GM19193 (cell line): ENCODE measurements around the gene HLTF.

Source experiments
- POLR2A ChIP-seq: IDR thresholded peaks from 4 replicates; pipeline ENCODE4 v1.6.1; 2011; ENCODE audit not compliant: insufficient read depth, insufficient read length; ENCODE audit errors: extremely low read depth

HLTF gene

DNA sequence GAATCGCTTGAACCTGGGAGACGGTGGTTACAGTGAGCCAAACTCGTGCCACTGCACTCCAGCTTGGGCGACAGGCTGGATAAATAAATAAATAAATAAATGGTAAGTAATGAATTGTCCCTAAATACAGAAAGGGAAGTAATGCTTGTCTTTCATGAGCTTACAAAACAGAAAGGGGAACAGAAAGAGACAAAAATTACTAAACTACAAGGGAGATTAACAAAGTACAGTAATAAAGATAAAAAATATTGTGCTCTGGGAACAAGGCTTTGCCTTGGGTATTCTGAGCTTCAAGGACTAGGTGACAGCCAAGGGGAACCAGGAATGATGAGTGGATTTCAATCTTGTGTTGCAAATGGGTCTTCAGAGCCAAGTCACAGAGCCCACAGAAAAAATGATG lies 9.2 kb upstream of the HLTF start:
- TF ChIP-seq POLR2A, result no peak

GRCh38 chr3:149091983-149092382 lies 5.7 kb upstream of the HLTF start:
- TF ChIP-seq POLR2A, result no peak

DNA sequence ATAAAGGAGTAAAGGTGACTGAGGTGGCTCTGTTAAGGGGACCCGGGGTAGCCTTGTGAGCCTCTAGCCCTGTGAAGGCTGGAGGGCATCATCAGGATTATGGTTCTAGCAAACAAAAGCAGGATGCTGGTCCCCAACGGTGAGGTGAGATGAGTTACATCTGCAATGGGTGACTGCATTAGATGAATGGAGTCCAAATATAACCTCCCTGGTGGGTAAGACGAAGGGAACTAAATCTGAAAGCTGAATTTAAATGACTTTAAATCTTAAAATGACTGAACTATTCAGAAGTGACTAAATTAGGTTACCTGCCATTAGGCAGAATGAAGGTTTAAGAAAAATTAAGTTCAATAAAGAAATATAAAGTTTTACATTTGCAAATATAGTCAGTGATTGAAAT lies 4.6 kb upstream of the HLTF start:
- TF ChIP-seq POLR2A, result no peak

DNA sequence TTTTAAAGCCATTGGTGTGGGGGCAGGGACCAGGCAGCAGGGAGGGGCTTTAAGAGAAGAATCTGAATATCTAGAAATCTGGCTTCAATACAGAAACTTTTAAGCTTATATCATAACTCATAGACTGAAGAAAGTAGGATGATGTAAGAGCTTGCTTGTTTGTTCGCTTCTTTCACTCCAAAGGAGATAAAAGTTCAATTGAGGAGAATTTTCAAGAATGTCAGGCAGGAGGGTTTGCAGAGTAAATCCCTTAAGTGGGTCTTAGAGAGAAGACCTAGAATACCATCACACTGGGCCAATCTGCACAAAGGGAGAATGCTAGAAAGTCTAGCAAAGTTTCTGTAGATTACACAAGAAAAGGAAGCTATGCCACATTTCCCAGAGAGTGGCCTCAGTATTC lies 4.1 kb upstream of the HLTF start:
- no peak for TF ChIP-seq POLR2A

GRCh38 chr3:149089395-149089794 lies 3.1 kb upstream of the HLTF start:
- TF ChIP-seq POLR2A, result no peak

DNA sequence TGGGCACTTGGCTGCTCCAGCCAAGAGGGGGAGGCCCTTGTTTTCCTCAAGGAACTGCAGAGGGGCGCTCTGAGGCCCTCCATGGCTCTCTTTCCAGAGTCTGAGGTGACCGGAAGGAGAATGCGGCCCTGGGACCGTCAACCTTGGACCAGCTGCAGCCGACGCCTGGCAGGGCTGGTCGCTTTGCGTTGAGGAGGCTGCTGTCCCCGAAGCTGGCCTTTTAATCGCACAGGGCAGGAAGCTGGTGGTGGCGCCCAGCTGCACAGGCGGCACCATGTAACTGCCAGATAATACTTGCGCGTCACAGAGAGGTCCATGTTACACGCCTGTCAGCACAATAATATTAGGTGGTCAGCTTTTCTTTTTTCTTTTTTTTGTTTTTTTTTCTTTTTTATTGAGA lies 875 bp upstream of the HLTF start:
- no peak for TF ChIP-seq POLR2A

DNA sequence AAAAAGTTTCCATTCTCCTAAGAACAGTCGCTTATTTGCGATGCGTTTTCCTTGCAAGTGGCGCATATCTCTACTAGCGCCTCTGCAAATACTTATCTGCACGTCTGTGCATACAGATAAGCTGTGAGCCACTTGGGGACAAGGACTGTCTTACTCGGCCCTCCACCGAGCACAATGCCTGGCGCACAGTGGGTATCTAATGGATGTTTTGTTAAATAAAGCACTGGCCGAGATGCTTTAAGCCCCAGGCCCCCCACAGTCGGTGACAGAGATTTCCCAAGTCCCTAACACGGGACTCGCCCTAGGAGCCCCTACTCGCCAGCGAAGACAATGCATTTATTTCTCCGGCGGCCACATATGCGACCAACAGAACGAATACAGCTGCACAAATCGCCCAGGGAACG lies 503 bp downstream of the HLTF start:
- no peak for TF ChIP-seq POLR2A

- TF ChIP-seq POLR2A, result no peak
Measured at GRCh38 chr3:149081772-149082171, 4.6 kb downstream of the HLTF start.

- TF ChIP-seq POLR2A, result no peak
Measured at GRCh38 chr3:149080699-149081091, 5.6 kb downstream of the HLTF start.

GRCh38 chr3:149080011-149080698 lies 6.2 kb downstream of the HLTF start:
- no peak for TF ChIP-seq POLR2A

- no peak for TF ChIP-seq POLR2A
Measured at GRCh38 chr3:149077628-149078027, 8.7 kb downstream of the HLTF start.

GRCh38 chr3:149067883-149068282 lies 18.4 kb downstream of the HLTF start:
- TF ChIP-seq POLR2A, result no peak

- TF ChIP-seq POLR2A, result no peak
Measured at GRCh38 chr3:149061776-149062175, 24.6 kb downstream of the HLTF start.

- no peak for TF ChIP-seq POLR2A
Measured at GRCh38 chr3:149058602-149059001, 27.7 kb downstream of the HLTF start.

DNA sequence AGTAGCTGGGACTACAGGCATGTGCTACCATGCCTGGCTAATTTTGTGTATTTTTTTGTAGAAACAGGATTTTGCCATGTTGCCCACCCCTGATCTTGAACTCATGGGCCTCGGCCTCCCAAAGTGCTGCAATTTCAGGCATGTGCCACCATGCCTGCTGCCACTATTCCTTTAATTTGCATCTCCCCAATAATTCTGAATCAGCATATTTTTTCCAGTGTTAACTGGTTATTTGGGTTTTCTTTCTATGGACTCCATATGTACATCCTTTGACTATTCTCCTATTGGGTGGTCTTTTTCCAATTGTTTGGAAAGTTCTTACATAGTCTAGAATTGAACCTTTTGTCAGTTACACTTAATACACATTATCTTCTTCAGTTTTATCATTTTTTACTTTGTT lies 28.1 kb downstream of the HLTF start:
- TF ChIP-seq POLR2A, result no peak

- TF ChIP-seq POLR2A, result no peak
Measured at GRCh38 chr3:149055575-149055974, 30.8 kb downstream of the HLTF start.
